ENCODE measurements around the gene GDI1.

GRCh38 chrX:154463611-154464220 lies 26.8 kb downstream of the GDI1 start:
- no peak for TF ChIP-seq POLR2A (IDR thresholded peaks at IDR 0.05; ENCODE audit: low read depth, low read length)
- TF ChIP-seq POLR2AphosphoS5 (IDR thresholded peaks at IDR 0.05; ENCODE audit: low read depth, low read length): no peak
